Measurements from ENCODE around the gene ATP2C1.
A peak's percentile ranks its signal among the peaks of the same experiment; 100 is the strongest.

Gene ATP2C1

GRCh38 chr3:130851277-130851676 is 42.6 kb upstream of the ATP2C1 start:
- no peak overlapping the region for H2AFZ ChIP-seq (ENCODE audit: low read length)
- H3K27me3 ChIP-seq (ENCODE audit: insufficient read depth, low read length, poor library complexity, severe bottlenecking) = no peaks in the 10 kb centered on the region
- TF ChIP-seq EZH2phosphoT487 (IDR thresholded peaks at IDR 0.05; ENCODE audit: borderline replicate concordance) = no peak
- TF ChIP-seq CTCF (conservative IDR thresholded peaks at IDR 0.05; ENCODE audit: low read length) = no peak
- peaks cover 65% of the 10 kb centered on the region for H3K4me1 ChIP-seq (ENCODE audit: insufficient read depth, low read length, poor library complexity, severe bottlenecking)
- H3K4me2 ChIP-seq (ENCODE audit: low read depth, low read length, poor library complexity, severe bottlenecking) = peak overlapping the region; percentile 94
- peak overlapping the region; percentile 98 for H3K9ac ChIP-seq (ENCODE audit: low read depth, low read length, poor library complexity, severe bottlenecking)
- H4K20me1 ChIP-seq (ENCODE audit: insufficient read depth, low read length, poor library complexity, severe bottlenecking) = peaks cover 6% of the 10 kb centered on the region
- H3K36me3 ChIP-seq (ENCODE audit: insufficient read depth, low read length) = no peaks in the 10 kb centered on the region
- no peaks in the 10 kb centered on the region for H3K9me3 ChIP-seq (ENCODE audit: insufficient read depth, low read depth, low read length)
- H3F3A ChIP-seq (ENCODE audit: low read depth) = peaks cover 20% of the 10 kb centered on the region
- peaks cover 58% of the 10 kb centered on the region for H3K79me2 ChIP-seq (ENCODE audit: insufficient read depth, low read length)
- peak overlapping the region; percentile 85 for H3K4me3 ChIP-seq (ENCODE audit: low read length, poor library complexity, severe bottlenecking)
- H3K9me2 ChIP-seq (replicated peaks; ENCODE audit: low read depth, low read length) = no peaks in the 10 kb centered on the region

- Histone ChIP-seq H3K4me3 (ENCODE audit: low read length, poor library complexity, severe bottlenecking) (peak overlapping the region; percentile 85), H3K9me3 (ENCODE audit: insufficient read depth, low read depth, low read length) (no peaks in the 10 kb centered on the region), H3K79me2 (ENCODE audit: insufficient read depth, low read length) (peaks cover 81% of the 10 kb centered on the region), H3K4me2 (ENCODE audit: low read depth, low read length, poor library complexity, severe bottlenecking) (peak overlapping the region; percentile 94), H3K27me3 (ENCODE audit: insufficient read depth, low read length, poor library complexity, severe bottlenecking) (no peaks in the 10 kb centered on the region), H2AFZ (ENCODE audit: low read length) (no peak overlapping the region), H3K9ac (ENCODE audit: low read depth, low read length, poor library complexity, severe bottlenecking) (peak overlapping the region; percentile 98), H3F3A (ENCODE audit: low read depth) (peaks cover 20% of the 10 kb centered on the region), H3K36me3 (ENCODE audit: insufficient read depth, low read length) (no peaks in the 10 kb centered on the region), H4K20me1 (ENCODE audit: insufficient read depth, low read length, poor library complexity, severe bottlenecking) (peaks cover 20% of the 10 kb centered on the region), H3K9me2 (replicated peaks; ENCODE audit: low read depth, low read length) (no peaks in the 10 kb centered on the region), H3K4me1 (ENCODE audit: insufficient read depth, low read length, poor library complexity, severe bottlenecking) (peaks cover 78% of the 10 kb centered on the region)
- TF ChIP-seq CTCF (conservative IDR thresholded peaks at IDR 0.05; ENCODE audit: low read length) = no peak
- no peak for TF ChIP-seq EZH2phosphoT487 (IDR thresholded peaks at IDR 0.05; ENCODE audit: borderline replicate concordance)
Observed at GRCh38 chr3:130853581-130853980, 40.3 kb upstream of the ATP2C1 start.

- H4K20me1 ChIP-seq (ENCODE audit: insufficient read depth, low read length, poor library complexity, severe bottlenecking) = peaks cover 27% of the 10 kb centered on the region
- peaks cover 78% of the 10 kb centered on the region for H3K4me1 ChIP-seq (ENCODE audit: insufficient read depth, low read length, poor library complexity, severe bottlenecking)
- H3K27me3 ChIP-seq (ENCODE audit: insufficient read depth, low read length, poor library complexity, severe bottlenecking) = no peaks in the 10 kb centered on the region
- peak overlapping the region; percentile 98 for H3K9ac ChIP-seq (ENCODE audit: low read depth, low read length, poor library complexity, severe bottlenecking)
- no peaks in the 10 kb centered on the region for H3K36me3 ChIP-seq (ENCODE audit: insufficient read depth, low read length)
- H2AFZ ChIP-seq (ENCODE audit: low read length) = no peak overlapping the region
- peaks cover 88% of the 10 kb centered on the region for H3K79me2 ChIP-seq (ENCODE audit: insufficient read depth, low read length)
- H3K9me3 ChIP-seq (ENCODE audit: insufficient read depth, low read depth, low read length) = no peaks in the 10 kb centered on the region
- TF ChIP-seq EZH2phosphoT487 (IDR thresholded peaks at IDR 0.05; ENCODE audit: borderline replicate concordance) (no peak), CTCF (conservative IDR thresholded peaks at IDR 0.05; ENCODE audit: low read length) (no peak)
- H3F3A ChIP-seq (ENCODE audit: low read depth) = peaks cover 12% of the 10 kb centered on the region
- H3K9me2 ChIP-seq (replicated peaks; ENCODE audit: low read depth, low read length) = no peaks in the 10 kb centered on the region
- peak overlapping the region; percentile 85 for H3K4me3 ChIP-seq (ENCODE audit: low read length, poor library complexity, severe bottlenecking)
- H3K4me2 ChIP-seq (ENCODE audit: low read depth, low read length, poor library complexity, severe bottlenecking) = peak overlapping the region; percentile 94
Observed at GRCh38 chr3:130854208-130854864, 39.5 kb upstream of the ATP2C1 start.
